NK-92 treated with Interleukin-12 subunit alpha and Interleukin-12 subunit beta, amount 100 ng/mL, for 24 hours (cell line): ENCODE measurements around the gene NTSR2.

Experiments
- DNase-seq: peaks from one replicate; lab custom pipeline; 2025; lab: John Stamatoyannopoulos, UW

Gene NTSR2

GRCh38 chr2:11657646-11658045 is 12.3 kb downstream of the NTSR2 start:
- no peak for DNase-seq

GRCh38 chr2:11657195-11657594 is 12.8 kb downstream of the NTSR2 start:
- no peak for DNase-seq

- DNase-seq, result no peak
Measured at GRCh38 chr2:11656671-11657101, 13.3 kb downstream of the NTSR2 start.

- DNase-seq, result no peak
Measured at GRCh38 chr2:11656252-11656651, 13.7 kb downstream of the NTSR2 start.

- DNase-seq, result no peak
Measured at GRCh38 chr2:11655495-11655894, 14.5 kb downstream of the NTSR2 start.

GRCh38 chr2:11652553-11652952 is 17.4 kb downstream of the NTSR2 start:
- DNase-seq, result no peak

- no peak for DNase-seq
Measured at GRCh38 chr2:11651856-11652548, 18.0 kb downstream of the NTSR2 start.

- DNase-seq, result no peak
Measured at GRCh38 chr2:11649093-11649492, 20.9 kb downstream of the NTSR2 start.

GRCh38 chr2:11647834-11648600 is 22.0 kb downstream of the NTSR2 start:
- DNase-seq, result no peak

GRCh38 chr2:11646530-11646929 is 23.5 kb downstream of the NTSR2 start:
- no peak for DNase-seq

- DNase-seq, result no peak
Measured at GRCh38 chr2:11644293-11644692, 25.7 kb downstream of the NTSR2 start.

- no peak for DNase-seq
Measured at GRCh38 chr2:11642972-11643371, 27.0 kb downstream of the NTSR2 start.

- no peak for DNase-seq
Measured at GRCh38 chr2:11640132-11640531, 29.9 kb downstream of the NTSR2 start.

GRCh38 chr2:11639503-11639902 is 30.5 kb downstream of the NTSR2 start:
- DNase-seq, result no peak

GRCh38 chr2:11637546-11637945 is 32.4 kb downstream of the NTSR2 start:
- no peak for DNase-seq

- no peak for DNase-seq
Measured at GRCh38 chr2:11636593-11637295, 33.3 kb downstream of the NTSR2 start.

- no peak for DNase-seq
Measured at GRCh38 chr2:11635141-11635540, 34.9 kb downstream of the NTSR2 start.

- no peak for DNase-seq
Measured at GRCh38 chr2:11634584-11634983, 35.4 kb downstream of the NTSR2 start.

- DNase-seq, result no peak
Measured at GRCh38 chr2:11633923-11634478, 36.0 kb downstream of the NTSR2 start.

GRCh38 chr2:11631462-11631861 is 38.5 kb downstream of the NTSR2 start:
- DNase-seq, result no peak

- no peak for DNase-seq
Measured at GRCh38 chr2:11630855-11631254, 39.1 kb downstream of the NTSR2 start.

- no peak for DNase-seq
Measured at GRCh38 chr2:11629851-11630250, 40.1 kb downstream of the NTSR2 start.

- DNase-seq, result no peak
Measured at GRCh38 chr2:11629215-11629614, 40.8 kb downstream of the NTSR2 start.
